Erythroblast (primary cell): ENCODE results near the gene CYLD.

Experiments
- GATA1 ChIP-seq: IDR thresholded peaks from 2 replicates; pipeline ENCODE4 v1.6.1; 2011; ENCODE audit warnings: low read depth, mild to moderate bottlenecking, control low read depth, low read length, moderate library complexity
- POLR2A ChIP-seq: IDR thresholded peaks from 2 replicates; pipeline ENCODE4 v1.6.1; 2011; ENCODE audit warnings: mild to moderate bottlenecking, low read length

DNA sequence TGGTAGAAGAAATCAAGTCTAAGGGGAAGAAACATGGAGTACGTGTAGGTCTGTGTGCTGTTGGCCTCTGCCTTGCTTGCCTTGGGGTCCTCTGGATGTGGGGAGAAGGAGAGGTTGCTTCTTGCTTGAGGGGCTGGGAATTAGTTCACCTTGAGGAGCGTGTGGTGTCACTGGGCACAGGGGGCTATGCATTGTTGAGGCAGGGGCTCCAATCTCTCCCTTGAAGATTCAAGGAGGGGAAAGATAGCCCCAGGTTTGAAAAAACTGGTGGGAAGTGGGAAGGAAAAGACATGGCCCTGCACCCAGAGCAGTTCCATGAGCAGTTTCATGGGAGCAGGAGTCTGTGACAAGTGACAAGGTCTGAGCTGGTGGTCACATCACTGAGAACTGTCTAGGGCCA lies 103.4 kb downstream of the CYLD start:
- TF ChIP-seq POLR2A, result no peak
- TF ChIP-seq GATA1, result no peak
